ENCODE results near the gene TBC1D5.
A peak's percentile ranks its signal among the peaks of the same experiment; 100 is the strongest.

Gene TBC1D5

GRCh38 chr3:17602126-17602525 is 140.3 kb downstream of the TBC1D5 start:
- no peak for DNase-seq (ENCODE audit: extremely low read depth in 1 of 2, low read depth in 1 of 2)

DNA sequence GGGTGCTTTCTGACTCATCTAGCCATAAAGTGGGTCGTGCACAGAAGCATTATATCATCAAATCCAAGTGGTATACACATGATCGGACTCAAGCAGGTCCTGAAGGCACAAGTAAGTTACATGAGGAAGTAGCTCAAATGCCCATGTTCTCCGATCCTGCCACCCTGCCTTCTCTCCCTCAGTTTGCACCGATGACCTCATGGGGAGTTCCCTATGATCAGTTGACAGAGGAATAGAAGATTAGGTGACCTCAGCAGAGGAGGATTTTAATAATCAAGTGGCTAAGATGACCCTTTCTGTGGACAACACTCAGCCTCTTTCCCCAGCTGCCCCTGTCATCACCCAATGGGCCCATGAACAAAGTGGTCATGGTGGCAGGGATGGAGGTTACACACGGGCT is 149.5 kb downstream of the TBC1D5 start:
- DNase-seq (ENCODE audit: extremely low read depth in 1 of 2, low read depth in 1 of 2), result no peak

- DNase-seq (ENCODE audit: extremely low read depth in 1 of 2, low read depth in 1 of 2), result no peak
Measured at GRCh38 chr3:17590465-17590864, 152.0 kb downstream of the TBC1D5 start.

DNA sequence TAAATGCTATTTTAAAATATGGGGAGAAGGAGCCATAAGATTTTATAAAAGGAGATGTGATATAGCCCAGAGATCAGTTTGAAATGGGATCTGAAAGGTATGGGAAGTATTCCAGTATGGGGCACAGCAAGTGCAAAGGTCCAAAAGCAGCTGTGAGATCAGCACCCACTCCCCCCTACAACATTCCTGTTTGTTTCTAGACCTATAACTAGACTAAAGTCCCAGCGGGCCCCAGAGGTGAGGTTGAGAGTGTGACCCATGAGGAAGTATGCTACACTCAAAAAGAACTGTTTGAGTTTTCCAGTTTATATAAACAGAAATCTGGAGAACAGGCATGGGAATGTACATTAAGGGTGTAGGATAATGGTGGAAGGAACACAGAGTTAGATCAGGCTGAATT is 152.5 kb downstream of the TBC1D5 start:
- no peak for DNase-seq (ENCODE audit: extremely low read depth in 1 of 2, low read depth in 1 of 2)

DNA sequence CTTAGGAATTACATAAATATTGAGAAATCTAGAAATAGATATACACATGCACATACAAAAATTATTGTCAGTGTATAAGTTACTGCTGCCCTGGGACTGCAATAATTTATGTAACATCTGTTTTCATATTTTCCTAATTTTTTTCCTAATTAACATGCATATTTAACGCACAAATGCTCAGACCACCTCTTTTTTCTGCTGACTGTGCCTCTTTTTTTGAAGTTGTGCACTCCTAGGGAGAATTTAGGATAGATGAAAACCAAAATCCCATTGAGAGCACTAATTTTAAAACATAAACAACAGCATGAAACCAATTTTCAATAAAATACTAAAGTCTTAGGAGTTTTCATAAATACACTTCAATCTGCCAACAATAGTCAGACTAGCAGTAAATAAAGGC is 154.0 kb downstream of the TBC1D5 start:
- no peak for DNase-seq (ENCODE audit: extremely low read depth in 1 of 2, low read depth in 1 of 2)

DNA sequence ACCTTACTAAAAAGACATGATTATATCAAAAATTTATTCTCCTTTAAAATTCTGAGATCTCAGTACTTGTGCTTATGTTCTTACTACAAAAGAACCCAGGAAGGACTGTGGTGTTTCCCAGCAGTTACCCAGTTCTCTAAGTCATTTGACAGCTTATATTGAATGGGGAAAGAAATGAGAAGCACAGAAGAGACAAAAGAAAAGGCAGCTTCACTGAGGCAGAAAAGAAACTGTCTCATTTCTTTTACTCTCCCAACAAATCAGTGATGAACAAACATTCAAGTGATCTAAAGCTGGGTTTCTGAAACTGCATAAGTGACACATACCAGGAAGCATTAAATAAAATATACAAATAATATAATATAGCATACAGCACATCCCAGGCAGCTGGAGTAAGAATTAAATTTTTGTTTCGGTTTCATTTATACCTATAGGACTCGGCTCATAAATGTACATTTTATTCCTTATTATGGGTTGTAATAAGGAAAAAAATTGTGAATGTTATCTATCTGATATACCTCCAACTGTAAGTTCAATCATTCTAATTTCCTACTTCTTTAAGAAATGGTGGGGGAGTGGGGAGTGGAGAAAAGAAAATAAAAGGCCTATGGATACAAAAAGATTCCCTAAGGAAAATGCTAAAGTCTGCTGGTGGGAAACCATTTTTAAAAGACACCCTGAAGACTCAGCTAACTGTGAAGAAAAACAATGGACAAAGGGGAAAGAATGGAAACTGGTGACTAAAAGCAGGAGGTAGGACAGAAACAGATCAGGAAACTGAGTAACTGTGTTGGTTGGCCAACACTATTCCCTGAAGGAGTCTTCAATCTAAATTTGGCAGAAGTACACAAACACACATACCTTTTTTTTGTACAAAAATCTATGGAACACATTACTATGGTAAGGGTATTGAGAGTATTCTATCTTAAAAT is 156.8 kb downstream of the TBC1D5 start:
- no peak for DNase-seq (ENCODE audit: extremely low read depth in 1 of 2, low read depth in 1 of 2)

DNA sequence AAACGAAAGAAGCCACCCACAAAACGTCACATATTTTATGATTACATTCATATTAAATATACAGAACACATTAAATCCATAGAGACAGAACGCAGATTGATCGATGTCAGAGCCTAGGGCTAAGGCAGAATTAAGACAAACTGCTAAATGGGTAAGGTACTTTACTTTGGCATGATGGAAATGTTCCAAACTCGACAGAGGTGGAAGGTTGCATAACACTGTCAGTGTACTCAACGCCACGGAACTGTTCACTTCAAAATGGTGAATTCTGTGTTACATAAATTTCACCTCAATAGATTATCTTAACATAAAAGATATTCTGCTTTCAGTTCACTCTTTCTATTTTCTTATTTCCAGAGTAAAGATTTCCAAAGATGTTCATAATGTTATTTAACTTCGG is 158.4 kb downstream of the TBC1D5 start:
- DNase-seq (ENCODE audit: extremely low read depth in 1 of 2, low read depth in 1 of 2), result no peak

GRCh38 chr3:17583530-17583929 is 158.9 kb downstream of the TBC1D5 start:
- DNase-seq (ENCODE audit: extremely low read depth in 1 of 2, low read depth in 1 of 2), result no peak

GRCh38 chr3:17581421-17582080 is 160.9 kb downstream of the TBC1D5 start:
- DNase-seq (ENCODE audit: extremely low read depth in 1 of 2, low read depth in 1 of 2), result no peak

DNA sequence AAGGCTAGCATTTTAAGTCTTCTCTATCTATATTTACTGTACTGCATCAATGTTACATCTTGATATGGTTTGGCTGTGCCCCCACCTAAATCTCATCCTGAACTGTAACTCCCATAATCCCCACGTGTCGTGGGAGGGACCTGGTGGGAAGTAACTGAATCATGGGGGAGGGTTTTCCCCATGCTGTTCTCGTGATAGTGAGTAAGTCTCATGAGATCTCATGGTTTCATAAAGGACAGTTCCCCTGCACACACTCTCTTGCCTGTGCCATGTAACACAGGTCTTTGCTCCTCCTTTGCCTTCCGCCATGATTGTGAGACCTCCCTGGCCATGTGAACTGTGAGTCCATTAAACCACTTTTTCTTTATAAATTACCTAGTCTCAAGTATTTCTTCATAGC is 161.5 kb downstream of the TBC1D5 start:
- peak in 1 of 2 donors; percentile 3 for DNase-seq (ENCODE audit: extremely low read depth in 1 of 2, low read depth in 1 of 2)

DNA sequence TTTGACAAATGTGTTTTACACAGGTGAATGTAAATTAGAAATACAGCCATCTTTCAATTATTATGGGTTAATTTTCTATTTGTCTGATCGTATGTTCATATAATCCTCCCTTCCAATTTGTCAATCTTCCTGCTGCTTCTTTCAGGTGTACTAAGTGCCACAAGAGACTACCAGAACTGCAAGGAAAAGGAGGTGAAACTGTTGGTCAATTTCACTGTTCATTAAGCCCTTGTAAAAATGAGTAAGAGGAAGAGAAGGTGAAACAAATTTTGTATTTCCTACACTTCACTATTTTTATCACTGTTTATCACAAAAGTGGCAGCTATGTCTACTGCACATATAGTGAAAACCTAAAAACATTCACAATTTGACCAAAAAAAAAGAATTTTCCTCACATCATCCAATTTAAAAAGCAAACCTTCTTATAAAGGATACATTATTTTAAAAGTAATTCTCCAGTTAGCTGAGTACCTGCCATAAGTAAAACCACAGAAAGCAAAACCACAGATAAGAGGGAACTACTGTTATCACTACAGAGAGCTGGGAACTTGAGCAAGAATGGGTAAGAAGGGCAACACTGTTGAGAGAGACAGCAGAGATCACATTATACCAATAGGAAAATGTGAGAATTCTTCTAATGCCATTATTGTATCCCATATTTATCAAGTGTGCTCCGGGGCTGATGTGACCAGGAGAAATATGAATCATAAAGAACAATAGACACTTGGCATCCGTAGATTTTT is 163.0 kb downstream of the TBC1D5 start:
- no peak for DNase-seq (ENCODE audit: extremely low read depth in 1 of 2, low read depth in 1 of 2)

GRCh38 chr3:17577796-17578520 is 164.5 kb downstream of the TBC1D5 start:
- no peak for DNase-seq (ENCODE audit: extremely low read depth in 1 of 2, low read depth in 1 of 2)

DNA sequence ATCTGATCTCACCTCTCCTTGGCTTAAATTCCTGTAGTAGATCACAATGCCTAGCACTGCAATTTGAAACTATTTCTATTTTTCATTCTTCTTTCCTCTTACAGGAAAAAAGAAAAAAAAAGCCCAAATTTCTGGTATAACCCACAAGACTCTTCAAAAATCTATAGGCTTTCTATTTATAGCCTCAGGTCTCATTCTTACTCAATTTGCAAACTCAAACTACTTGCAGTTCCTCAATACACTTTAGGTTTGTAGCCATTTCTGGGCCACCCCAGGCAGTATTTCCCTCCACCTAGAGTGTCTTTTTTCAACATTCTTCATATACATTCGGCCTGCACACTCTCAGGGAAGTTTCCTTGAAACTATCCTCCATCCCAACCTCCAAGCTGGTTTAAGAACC is 169.0 kb downstream of the TBC1D5 start:
- DNase-seq (ENCODE audit: extremely low read depth in 1 of 2, low read depth in 1 of 2), result no peak

- no peak for DNase-seq (ENCODE audit: extremely low read depth in 1 of 2, low read depth in 1 of 2)
Measured at GRCh38 chr3:17571686-17572085, 170.7 kb downstream of the TBC1D5 start.

GRCh38 chr3:17562845-17563244 is 179.6 kb downstream of the TBC1D5 start:
- no peak for DNase-seq (ENCODE audit: extremely low read depth in 1 of 2, low read depth in 1 of 2)

DNA sequence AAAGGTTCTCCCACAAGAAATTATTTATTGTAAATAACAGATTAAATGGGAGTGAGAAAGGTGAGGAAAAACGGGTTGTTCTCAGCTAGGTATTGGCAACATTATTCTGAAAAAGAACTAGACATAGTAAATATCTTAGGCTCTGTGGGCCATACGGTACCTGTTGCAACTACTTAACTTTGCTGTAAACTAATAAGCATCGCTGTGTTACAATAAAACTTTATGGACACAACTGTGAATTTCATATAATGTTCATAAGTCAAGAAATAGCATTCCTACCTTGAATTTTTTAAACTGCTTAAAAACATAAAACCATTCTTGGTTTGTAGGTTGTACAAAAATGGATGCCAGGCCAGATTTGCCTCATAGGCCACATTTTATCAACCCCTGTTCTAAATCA is 183.9 kb downstream of the TBC1D5 start:
- DNase-seq (ENCODE audit: extremely low read depth in 1 of 2, low read depth in 1 of 2), result no peak

DNA sequence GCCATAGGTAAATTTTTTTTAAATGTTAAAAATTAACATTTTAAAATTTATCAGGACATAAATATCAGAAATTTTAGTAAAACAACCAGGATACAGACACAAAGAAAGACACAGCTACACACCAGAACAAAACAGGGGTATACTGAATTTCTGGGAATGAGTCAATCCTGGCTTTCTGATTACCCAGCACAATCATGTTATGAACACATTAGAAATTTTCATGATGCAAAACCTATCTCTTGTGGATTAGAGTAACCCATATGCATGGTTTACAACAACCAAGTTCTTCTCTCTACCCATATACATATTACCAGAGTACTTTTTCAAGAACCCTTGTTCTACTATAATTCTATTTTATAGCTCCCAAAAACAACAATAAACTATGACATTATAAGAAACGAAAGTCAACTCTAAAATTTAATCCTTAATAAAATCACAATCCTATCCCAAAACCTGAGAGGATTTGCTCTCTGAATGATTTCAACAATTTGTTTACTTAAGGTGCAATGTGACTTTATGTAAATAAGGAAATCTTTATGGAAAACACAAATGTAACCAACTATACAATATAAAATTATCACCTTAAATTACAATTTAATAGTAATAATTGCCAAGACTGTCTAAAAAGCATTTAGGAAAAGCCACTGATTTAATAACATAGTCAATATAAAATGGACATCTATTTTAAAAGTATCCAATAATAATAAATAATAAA is 184.5 kb downstream of the TBC1D5 start:
- DNase-seq (ENCODE audit: extremely low read depth in 1 of 2, low read depth in 1 of 2), result no peak

DNA sequence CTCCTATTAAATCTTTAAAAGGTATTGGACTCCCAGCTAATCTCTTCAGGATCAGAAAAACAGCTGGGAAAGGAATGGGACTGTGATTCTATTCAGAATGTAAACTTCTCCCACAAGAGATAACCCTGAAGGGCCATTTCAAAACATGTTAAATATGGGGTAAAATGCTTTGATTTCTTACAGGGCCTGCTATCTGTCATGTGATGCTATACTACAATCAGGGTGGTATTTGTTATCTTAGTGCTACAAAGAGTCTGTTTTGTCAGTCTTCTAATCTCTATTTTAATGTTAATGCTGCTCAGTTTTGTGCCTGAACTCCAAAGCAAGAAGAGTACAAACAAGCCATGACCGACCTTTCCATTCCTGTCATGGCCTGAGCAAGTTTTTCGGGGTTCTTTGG is 186.9 kb downstream of the TBC1D5 start:
- no peak for DNase-seq (ENCODE audit: extremely low read depth in 1 of 2, low read depth in 1 of 2)

DNA sequence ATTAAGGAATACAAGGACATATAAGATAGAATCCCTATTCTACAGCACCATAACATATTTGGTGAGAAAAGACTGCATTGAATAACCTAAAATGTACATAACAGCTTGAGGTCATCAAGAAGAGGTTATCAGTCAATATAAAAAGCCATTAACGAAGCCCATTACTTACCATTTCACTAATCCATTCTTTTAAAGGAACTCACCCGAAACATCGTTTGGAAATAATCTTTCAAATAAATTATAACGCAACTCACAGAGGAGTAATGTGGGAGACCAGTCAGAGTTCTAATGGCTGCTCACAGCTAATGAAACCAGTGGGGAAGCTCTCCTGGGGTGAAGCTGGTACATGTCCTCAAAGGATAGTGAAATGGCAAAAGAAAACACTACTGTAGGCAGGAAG is 188.4 kb downstream of the TBC1D5 start:
- no peak for DNase-seq (ENCODE audit: extremely low read depth in 1 of 2, low read depth in 1 of 2)

DNA sequence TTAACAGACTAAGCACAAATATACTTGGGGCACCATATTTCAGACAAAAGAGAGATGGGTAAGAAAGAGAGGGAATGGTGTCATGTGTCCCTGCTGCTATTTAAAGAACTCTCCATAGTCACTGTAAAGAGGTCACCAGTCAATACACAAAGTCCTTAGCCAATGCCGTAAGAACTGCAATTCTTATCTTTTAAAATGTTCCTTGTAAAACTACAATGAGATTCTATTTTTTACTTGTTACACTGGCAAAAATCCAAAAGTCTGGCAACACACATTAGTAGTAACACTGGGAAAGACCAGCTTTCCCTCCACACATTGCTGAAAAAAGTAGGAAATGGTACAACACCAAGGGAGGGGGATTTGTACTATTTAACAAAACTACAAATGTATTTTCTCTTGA is 189.4 kb downstream of the TBC1D5 start:
- no peak for DNase-seq (ENCODE audit: extremely low read depth in 1 of 2, low read depth in 1 of 2)

Data from stimulated activated CD8-positive, alpha-beta memory T cell treated with anti-CD3 and anti-CD28 coated beads, Interleukin-7, amount 100 ng/mL, for 48 hours (primary cell).